GM18907 (cell line): Measurements from ENCODE around the gene JMJD7.

Experiments used
- ATAC-seq: cut with Tn5 transposase; IDR thresholded peaks from one replicate; pipeline ENCODE4 v1.9.1; 2021; ENCODE audit warnings: mild to moderate bottlenecking, moderate library complexity; ENCODE audit not compliant: unreplicated experiment

JMJD7 gene

GRCh38 chr15:41860049-41860828, 32.3 kb downstream of the JMJD7 start:
- no peak for ATAC-seq

- no peak for ATAC-seq
Measured at GRCh38 chr15:41861736-41862356, 34.0 kb downstream of the JMJD7 start.

GRCh38 chr15:41862515-41863116, 34.7 kb downstream of the JMJD7 start:
- ATAC-seq: no peak

GRCh38 chr15:41865490-41866055, 37.7 kb downstream of the JMJD7 start:
- no peak for ATAC-seq

- no peak for ATAC-seq
Measured at GRCh38 chr15:41866263-41866703, 38.4 kb downstream of the JMJD7 start.

- ATAC-seq: no peak
Measured at GRCh38 chr15:41866872-41867579, 39.1 kb downstream of the JMJD7 start.

- no peak for ATAC-seq
Measured at GRCh38 chr15:41868321-41868720, 40.4 kb downstream of the JMJD7 start.

- ATAC-seq: no peak
Measured at GRCh38 chr15:41869770-41870688, 42.1 kb downstream of the JMJD7 start.

- no peak for ATAC-seq
Measured at GRCh38 chr15:41870689-41871081, 42.8 kb downstream of the JMJD7 start.

- no peak for ATAC-seq
Measured at GRCh38 chr15:41871175-41871905, 43.4 kb downstream of the JMJD7 start.

- no peak for ATAC-seq
Measured at GRCh38 chr15:41872166-41872747, 44.4 kb downstream of the JMJD7 start.

- no peak for ATAC-seq
Measured at GRCh38 chr15:41873711-41874110, 45.8 kb downstream of the JMJD7 start.

- no peak for ATAC-seq
Measured at GRCh38 chr15:41874736-41875135, 46.8 kb downstream of the JMJD7 start.

- ATAC-seq: no peak
Measured at GRCh38 chr15:41876007-41876406, 48.1 kb downstream of the JMJD7 start.

GRCh38 chr15:41876689-41877088, 48.8 kb downstream of the JMJD7 start:
- ATAC-seq: no peak

GRCh38 chr15:41877631-41878354, 49.9 kb downstream of the JMJD7 start:
- ATAC-seq: no peak

GRCh38 chr15:41878355-41878699, 50.4 kb downstream of the JMJD7 start:
- ATAC-seq: no peak

GRCh38 chr15:41879321-41879845, 51.5 kb downstream of the JMJD7 start:
- ATAC-seq: no peak
